Hippocampal formation (tissue), 2 donors: ENCODE data around the gene ACAN.
"Not testable (repeated sequence)": the region's sequence is repeated elsewhere in the genome, so short reads cannot be mapped to it uniquely, and the experiment has no call there.

Source experiments
- DNase-seq, 2 donors: peaks; one replicate each; lab custom pipeline; 2025; lab: John Stamatoyannopoulos, UW

The ACAN gene

DNA sequence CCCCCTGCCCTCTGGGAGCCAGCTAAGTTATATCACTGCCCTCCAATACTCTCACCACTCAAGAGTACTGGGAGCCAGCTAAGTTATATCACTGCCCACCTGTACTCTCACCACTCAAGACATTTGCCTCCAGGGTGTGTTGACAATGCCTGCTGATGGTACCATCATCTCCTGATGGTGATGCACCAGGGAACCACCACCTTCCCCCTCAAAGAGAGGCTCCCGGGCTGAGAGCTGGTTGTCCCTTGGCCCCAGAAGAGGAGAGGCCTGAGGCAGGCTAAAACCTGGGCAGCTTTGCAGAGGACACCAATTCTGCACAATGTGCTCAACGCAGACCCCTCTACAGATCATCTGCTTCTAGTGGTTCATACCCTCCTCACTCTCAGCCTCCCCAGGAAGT lies 99.6 kb downstream of the ACAN start:
- no peak for DNase-seq

DNA sequence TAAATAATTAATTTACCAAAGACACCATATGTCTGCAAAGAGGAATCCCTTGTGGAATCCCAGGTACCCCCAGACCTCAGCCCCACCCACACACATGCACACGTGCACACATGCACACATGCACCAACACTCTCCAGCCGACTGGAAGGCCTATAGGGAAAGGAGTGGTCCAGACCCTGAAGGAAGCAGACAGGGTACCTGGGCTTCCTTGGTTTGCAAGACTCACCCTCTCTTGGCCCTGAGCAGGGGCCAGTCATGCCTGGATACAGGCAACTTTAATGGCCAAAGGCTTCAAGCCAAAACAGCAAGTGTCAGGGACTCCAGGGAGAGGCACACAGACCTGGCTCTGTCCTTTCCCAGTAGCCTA lies 101.0 kb downstream of the ACAN start:
- DNase-seq: no peak

DNA sequence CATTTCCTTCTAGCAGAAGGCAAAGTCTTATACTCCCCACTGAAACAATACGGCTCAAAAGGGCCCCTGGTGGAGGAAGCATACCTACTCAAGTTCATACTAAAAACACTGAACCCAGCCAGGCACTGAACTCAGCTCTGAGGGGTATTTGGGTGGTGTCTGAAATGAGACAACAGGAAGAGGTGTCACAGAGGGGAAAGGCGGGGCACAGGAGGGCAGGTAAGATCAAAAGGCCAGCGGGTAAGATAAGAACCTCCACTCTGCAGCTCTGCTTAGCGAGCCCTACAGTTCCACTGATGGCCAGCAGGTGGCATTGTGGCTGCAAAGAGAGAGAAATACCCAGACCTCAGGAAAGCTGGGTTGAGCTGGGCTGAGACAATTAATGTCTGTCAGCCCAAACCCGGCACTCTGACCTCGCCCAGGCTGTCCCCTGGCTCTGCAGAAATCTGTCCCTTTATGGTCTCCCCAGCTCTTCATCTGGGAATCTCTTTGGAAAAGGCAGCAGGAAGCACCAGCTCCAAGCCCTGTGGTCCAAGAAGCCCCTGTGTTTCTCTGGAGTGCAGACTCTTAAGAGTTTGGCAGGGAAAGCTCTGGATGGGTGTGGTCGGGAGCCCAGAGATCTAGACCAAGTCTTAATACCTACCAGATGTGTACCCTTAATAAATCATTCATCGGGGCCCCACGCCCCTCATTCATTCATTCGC lies 101.5 kb downstream of the ACAN start:
- DNase-seq: peak; percentile 65 to 76

DNA sequence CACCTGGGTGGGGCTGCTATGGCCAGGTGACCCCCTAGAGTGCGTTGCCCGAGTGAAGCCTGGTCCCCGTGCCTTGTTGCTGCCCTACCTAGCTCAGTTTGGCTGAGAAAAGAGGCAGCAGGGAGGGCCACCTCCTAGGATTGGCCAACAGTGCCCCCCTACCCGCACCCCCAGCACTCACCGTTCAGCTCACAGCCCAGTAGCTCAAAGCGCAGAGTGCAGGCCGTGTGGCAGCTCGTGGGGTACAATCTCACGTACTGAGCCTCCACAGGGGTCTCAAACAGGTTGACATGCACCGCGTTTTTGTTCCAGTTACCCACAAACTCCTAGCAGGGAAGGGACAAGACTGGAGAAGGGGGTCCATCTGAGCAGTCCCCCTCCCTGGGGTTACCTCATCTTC lies 102.3 kb downstream of the ACAN start:
- DNase-seq: no peak

DNA sequence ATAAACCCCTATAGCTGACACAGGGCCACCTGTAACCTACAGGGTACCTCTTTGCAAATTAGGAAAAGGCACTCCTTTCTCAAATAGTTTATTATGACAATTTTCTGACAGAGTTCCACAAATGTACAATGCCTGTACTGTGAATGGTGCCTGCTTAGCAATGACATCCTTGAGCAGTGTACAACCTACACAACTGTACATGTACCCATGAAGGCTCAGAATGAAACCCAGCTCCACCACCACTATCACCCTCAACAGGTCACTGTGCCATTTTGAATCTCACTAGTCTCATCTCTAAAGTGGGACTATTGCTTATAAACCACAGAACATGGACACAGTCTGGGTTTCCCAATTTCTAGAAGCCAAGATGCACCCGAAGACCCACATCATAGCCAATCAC lies 102.9 kb downstream of the ACAN start:
- DNase-seq: no peak

DNA sequence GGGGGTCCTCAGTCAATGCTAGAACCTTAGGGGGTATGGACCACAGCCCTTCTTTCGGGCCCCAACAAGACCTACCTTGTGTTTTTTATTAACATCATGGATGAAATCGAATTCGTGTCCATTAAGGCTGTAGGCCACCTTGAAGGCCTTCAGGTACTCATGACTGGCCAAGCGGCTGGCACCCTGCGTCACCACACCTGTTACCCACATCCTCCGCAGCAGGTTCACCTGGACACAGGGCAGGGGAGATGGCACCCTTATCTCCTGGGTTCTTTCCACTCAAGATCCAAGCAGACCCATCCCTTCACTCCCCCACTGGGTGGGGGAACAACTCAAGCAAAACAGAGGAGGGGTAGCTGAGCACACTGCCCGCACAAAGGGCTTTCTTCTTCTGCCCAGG lies 103.3 kb downstream of the ACAN start:
- DNase-seq: no peak

DNA sequence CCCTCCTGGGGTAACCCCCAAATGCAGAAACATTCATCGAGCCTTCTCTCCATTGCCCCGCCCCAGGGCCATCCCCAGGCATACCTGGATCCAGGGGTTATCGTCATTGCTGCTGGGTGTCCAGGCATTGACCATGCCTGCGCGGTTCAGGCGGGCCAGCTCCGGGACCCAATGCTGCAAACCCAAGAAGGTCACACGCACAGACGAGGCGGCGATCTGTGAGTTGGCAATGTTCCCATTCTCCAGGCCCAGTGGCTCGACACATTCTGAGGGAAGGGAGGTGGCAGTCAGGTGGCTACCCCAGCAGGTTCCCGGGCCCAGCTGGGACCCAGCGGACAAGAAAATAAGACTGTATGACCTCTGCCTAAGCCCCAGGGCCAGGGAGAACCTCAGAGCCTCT lies 103.9 kb downstream of the ACAN start:
- no peak for DNase-seq

DNA sequence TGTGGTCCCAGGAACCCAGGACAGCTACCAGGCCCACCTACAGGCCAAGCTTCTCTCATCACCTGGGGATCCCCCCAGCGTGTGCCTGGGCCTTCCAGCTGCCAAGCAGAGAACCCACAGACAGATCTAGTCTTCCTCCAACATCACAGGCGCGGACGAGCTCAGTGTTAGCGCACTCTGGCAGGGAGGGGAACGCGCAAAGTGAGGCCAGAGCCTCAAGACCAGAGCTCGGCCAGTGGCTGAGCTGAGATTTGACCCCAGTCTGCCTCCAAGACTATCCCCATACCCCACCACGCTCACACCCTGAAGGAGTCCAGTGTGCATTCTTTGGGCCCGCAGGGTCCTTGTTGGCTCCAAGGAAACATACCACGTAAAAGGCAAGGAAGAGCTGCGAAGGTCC lies 104.9 kb downstream of the ACAN start:
- no peak for DNase-seq

DNA sequence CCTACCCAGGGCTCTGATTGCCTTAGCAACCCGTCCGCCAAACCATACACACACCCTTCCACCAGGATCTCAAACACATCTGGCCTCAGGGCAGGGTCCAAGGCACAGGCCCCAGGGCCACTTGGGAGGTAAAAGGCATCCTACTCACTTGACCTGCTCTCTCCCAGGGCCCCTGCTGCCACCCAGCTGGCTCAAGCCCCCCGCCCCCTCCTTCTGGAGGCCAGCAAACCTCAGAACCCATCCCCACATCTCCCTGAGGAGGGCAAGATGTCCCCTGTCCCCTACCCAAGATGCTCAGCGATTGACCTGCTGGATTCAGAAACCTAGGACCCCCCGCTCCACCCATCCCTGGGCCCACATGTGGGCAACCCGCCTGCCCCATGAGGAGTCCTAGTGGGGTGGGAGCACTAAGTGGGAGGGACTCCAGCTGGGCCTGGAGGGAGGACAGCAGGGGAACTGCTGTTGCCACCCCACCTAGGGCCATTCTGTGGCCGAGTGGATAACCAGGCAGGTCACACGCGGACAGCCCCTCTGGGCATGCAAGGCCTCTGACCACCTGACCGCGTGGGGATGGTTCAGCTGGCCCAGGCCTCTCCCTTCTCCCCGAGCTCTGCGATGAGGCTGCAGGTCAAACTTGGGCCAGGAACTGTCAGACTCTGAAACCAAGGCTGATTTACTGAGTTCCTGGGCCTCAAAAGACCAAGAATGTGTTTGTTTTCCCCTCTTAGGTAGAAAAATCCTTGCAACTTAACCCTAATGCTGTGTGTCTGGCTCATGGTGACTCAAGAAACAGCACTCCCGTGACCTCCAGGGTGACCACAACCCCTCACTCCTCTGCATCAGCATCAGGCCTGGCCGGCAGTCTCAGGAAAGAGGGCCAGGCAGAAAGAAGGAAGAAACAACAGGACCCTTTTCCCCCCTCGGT lies 105.7 kb downstream of the ACAN start:
- DNase-seq: no peak

DNA sequence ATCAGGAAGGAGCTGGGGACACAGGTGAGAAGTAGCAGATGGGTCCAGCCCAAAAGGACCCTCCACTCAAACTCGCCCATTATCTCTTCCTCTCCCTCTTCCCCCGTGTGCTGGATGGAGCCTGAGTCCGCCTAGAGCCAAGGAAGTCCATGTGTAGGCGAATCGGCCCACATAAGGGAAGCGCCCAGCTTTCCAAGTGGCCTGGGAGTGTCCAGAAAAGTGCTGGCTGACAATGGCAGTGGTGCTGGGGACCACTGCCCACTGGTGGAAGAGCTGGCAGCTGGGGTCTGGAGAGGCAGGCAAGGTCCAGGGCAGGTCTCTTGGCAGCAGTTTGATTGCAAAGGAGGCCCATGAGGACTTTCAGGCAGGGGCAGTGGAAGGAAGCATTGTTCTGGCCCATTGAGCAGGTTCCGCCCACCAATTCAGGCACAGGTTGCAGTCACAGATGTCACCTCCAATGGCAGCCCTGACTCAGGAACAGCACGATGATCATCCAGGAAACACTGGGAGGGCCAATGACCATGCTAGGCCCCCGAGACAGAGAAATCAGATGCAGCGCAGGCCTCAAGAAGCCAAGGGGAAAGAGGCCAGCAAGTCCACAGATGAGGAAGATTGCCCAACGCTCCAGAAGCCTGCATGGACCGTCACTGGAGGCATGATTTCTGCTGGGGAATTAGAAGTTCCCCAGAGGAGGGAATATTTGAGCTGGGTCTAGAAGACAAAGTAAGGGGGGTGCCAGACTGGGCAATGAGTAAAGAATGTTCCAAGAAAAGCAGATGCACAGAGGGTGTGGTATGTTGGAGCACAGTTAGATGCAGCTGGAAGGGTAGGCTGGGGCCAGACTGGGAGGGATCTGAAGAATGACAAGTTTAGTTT lies 107.0 kb downstream of the ACAN start:
- no peak for DNase-seq

DNA sequence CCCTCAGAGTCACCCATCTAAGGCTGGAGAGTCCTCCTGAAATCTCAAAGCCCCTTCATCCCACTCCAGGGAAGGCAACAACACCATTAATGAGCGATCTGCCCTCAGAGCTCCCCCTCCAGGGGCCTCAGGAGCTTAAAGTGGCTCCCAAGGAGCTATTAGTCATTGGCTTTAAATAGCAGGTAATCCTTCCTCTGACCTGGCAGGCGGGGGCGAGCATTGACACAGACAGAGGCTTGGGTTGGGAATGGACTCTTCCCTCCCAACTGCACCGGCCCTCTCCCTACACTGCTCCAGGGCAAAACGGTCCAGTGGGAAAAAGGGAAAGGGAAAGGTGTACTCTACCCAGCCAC lies 108.5 kb downstream of the ACAN start:
- DNase-seq: no peak

DNA sequence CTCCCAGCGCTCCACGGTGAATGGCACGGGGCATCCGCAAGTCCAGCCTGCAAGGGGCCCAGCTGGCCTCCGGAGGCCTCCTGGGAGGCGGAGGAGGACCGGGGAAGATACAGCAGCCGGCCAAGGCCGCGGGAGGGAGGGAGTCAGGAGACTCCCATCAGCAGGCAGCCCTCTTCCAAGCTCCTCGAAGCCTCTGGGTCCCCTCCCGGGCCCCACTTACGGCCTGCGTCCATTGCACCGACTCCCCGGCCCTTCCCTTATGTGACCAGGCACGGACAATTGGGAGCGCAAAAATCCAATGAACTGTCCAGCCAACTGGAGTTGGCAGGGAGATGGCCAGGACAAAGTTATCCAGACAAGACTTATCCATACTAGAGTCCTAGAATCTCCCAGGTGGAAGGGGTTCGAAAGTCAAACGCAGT lies 109.3 kb downstream of the ACAN start:
- no peak for DNase-seq

DNA sequence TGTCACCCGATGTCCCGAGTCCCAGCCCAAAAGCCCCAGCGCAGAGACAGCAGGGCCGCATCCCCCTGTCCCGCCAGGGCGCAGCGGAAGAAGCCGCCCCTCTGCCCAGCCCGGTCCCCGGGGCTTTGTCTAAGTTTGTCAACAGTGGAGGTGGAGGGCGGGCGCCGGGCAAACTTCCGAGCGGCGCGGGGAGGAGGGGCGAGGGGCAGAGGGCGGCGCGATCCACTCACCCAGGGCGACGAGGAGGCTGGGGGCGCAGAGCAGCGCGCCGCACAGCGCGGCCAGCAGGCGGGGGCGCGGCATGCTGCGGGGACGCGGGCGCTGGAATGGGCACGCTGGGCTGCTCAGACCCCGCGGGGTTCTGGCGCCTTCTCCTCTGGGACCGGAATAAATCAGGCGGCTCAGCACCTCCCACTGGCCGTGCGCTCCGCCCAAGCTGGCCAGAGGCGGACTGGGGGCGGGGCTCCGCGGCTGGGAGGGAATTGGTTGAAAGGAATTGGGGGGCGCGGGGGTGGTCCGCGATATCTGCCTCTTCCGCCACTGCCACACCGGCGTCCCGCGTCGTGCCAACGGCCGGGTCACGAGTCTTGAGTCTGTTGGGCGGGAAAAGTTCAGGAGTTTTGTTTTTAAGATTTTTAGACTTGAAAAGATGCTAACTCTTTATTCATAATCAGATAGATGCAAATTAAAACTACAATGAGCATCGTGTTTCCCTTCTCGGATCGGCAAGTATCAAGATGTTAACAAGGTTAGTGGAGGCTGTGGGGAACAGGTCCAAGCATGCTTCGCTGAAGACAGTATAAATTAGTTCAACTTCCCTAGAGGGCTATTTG lies 110.0 kb downstream of the ACAN start, which contains the start of gene MFGE8:
TSS of gene MFGE8 (minus strand) at position 363 of the 833 bp plus-strand sequence. CDS start at position 303, 60 bp downstream.
- peak; percentile 32 to 72 for DNase-seq

DNA sequence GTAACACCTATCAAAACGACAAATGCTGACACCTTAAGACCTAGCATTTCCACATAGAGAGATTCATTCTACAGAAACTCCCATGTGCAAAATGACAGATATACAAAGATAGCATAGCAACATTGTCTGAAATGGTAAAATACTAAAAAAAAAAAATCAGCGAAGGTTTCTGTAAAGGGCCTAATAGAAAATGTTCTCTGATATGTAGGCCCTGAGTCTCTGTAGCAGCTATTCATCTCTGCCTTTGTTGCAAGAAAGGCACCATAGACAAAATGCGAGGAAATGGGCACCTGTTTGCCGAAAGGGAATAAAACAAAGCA lies 110.6 kb downstream of the ACAN start:
- DNase-seq: no peak

DNA sequence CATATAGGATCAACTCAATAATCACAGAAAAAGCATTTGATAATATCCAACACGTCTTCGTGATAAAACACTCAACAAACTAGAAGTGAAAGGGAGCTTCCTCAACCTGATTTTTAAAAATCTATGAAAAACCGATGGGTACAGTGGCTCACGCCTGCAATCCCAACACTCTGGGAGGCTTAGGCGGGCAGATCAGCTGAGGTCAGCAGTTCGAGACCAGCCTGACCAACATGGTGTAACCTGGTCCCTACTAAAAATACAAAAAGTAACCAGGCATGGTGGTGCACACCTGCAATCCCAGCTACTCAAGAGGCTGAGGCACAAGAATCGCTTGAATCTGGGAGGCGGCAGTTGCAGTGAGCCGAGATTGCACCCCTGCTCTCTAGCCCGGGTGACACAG lies 112.1 kb downstream of the ACAN start:
- no peak for DNase-seq

DNA sequence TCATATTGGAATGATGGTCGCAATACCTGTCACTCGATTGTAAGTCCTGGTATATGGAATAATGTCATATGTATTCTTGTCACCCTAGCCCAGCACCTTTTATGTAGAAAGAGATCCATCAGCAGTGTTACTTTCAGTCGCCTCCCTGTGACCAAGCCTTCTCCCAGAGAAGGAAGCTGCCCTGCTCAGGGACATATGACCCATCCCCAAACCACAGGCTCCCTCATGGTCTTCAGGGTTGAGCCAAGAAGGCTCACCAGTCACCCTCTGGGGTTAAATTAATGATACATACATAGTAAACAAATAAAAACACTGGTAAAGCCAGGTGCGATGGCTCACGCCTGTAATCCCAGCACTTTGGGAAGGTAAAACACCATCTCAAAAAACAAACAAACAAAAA lies 114.5 kb downstream of the ACAN start:
- no peak for DNase-seq

DNA sequence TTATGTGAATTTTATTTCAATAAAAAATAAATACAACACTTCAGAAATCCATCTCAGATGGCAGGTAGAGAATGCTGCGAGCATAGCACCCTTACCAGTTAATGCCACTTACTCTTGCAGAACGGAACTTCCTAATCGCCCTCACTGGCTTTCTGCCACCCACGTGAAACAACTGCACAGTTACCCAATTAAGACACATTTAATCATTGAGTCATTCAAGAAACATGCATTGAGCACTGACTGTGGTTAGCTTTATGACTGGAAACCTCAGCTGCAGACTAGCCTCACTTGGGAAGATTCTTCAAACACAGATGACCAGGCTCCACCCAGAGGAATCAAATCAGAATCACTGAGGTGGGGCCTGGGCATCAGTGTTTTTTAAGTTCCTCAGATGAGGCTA lies 115.5 kb downstream of the ACAN start:
- no peak for DNase-seq

DNA sequence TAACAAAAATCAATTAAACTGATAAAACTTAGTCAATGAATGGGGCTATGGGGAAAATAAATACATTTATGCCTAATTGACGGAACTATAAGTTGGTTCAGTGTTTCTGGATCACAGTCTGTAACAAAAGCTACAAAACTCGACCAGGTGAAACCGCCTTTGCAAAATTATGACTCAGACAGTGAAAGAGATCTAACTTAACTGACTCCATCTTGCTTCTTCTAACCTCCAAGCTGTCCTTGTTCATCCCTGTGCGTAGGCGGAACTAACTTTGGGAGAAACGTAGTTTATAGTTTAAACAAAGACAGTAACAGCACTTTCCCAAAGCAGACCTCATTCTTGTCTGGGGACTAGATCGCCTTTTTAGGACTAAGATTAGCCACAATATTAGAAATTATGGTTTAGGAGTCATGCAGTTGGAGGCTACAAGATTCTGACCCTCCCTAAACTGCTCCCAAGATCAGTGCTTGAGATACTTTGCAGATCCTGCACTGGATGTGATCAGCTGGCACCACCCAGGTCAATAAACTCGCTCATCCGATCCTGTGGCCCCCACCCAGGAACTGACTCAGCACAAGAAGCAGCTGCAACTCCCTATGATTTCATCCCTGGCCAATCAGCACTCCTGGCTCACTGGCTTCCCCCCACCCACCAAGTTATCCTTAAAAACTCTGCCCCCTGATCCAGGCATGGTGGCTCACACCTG lies 117.1 kb downstream of the ACAN start:
- no peak for DNase-seq

DNA sequence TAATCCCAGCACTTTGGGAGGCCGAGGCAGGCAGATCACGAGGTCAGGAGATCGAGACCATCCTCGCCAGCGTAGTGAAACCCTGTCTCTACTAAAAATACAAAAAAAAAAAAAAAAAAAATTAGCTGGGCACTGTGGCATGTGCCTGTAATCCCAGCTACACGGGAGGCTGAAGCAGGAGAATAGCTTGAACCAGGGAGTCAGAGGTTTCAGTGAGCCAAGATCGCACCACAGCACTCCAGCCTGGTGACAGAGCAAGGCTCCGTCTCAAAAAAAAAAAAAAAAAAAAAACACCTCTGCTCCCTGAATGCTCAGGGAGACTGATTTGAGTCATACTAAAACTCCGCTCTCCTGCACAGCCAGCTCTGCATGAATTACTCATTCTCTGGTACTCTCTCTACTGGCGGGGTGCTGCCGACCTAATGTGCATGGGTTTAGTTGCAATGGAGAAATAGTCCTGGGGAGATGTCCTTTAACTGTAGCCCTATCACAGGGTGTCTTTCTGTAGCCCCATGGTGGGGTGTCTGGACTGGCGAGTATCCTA lies 117.7 kb downstream of the ACAN start:
- DNase-seq: not testable (repeated sequence)
